Stimulated activated CD4-positive, alpha-beta T cell treated with anti-CD3 and anti-CD28 coated beads, TNF-alpha, amount 100 ng/mL, for 4 hours (primary cell): ENCODE results near the gene SF3B3.
"Not testable (repeated sequence)": the region's sequence is repeated elsewhere in the genome, so short reads cannot be mapped to it uniquely, and the experiment has no call there.

Source experiments
- DNase-seq, 3 experiments: peaks; one replicate each; pipeline ENCODE4 v3.0.0-alpha.2; 2020; ENCODE audit warnings: low read depth in 3 of 3

The SF3B3 gene

DNA sequence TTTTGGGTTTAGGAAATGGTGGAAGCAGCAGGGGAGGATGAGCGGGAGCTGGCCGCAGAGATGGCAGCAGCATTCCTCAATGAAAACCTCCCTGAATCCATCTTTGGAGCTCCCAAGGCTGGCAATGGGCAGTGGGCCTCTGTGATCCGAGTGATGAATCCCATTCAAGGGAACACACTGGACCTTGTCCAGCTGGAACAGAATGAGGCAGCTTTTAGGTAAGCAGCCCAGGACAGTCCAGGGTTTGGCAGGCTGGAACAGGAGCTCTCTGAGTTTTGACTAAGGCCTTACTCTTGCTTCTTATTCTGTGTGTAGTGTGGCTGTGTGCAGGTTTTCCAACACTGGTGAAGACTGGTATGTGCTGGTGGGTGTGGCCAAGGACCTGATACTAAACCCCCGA, 41.4 kb downstream of the SF3B3 start:
- no peak for DNase-seq

- DNase-seq, result no peak
These were observed 45.1 kb downstream of the SF3B3 start for GRCh38 chr16:70568601-70569237.

DNA sequence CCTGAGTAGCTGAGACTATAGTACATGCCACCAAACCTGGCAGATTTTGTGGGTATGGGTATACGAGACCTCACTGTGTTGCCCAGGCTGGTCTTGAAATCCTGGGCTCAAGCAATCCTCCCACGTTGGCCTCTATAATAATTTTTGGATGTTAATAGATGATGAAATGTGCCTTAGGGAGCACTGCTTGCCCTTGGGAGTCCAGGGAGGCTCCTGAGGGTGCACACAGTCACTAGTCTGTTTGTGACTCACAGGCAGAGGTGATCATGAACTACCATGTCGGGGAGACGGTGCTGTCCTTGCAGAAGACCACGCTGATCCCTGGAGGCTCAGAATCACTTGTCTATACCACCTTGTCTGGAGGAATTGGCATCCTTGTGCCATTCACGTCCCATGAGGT, 46.1 kb downstream of the SF3B3 start:
- no peak for DNase-seq

GRCh38 chr16:70570967-70571570, 47.5 kb downstream of the SF3B3 start:
- DNase-seq, result no peak

- no peak for DNase-seq
These were observed 48.0 kb downstream of the SF3B3 start for GRCh38 chr16:70571623-70572022.

DNA sequence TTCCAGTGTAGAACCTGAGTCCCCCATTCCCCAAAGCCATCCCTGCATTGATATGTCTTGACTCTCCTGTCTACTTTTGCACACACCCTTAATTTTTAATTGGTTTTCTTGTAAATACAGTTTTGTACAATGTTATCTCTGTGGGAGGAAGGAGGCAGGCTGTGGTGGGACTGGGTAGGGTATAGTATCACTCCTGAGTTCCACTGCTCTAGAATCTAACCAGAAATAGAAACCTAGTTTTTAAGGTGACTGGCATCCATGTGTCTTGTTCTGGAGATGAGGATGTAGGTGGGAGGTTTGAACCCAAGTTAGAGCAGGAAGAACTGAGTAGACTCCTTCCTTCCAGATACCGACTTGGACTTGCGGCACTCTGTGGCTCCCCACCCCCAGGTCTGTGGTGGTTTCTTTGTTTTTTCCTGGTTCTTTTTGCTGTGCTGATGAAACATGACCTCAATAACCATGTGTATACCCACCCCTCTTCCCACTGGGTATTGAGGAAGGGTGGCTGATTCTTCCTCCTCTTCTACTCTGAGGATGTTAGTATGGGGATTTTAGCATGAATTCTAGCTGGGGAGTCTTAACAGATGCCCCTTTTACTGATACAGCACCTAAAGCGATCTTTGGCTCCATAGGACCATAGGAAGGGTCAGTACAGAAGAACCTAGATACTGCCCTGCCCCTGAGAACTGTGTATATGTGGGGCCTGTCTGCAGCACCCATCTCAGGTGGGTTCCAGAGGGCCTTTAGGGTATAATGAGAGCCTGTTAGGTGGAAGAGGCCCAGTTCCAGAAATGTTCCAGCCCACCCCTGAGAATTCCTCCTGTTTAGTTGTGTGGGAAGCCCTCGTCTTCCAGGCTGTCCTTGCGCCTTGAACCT, 48.7 kb downstream of the SF3B3 start:
- DNase-seq, result no peak

DNA sequence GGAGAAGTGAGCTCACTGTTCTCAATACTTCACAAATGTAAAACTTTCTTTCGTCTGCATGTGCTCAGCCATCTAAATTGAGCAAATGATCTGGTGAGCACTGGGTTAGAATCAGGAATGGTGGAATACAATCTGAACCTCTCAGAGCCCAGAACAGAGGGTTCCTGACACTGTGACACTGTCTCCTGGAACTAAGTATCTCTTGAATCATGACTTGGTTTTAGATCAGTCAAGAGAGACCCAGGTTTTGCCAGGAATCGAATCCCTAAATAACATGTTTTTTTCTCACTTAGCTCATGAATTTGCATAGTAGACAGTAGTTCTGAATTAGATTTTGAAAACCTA, 49.3 kb downstream of the SF3B3 start:
- DNase-seq, result no peak

DNA sequence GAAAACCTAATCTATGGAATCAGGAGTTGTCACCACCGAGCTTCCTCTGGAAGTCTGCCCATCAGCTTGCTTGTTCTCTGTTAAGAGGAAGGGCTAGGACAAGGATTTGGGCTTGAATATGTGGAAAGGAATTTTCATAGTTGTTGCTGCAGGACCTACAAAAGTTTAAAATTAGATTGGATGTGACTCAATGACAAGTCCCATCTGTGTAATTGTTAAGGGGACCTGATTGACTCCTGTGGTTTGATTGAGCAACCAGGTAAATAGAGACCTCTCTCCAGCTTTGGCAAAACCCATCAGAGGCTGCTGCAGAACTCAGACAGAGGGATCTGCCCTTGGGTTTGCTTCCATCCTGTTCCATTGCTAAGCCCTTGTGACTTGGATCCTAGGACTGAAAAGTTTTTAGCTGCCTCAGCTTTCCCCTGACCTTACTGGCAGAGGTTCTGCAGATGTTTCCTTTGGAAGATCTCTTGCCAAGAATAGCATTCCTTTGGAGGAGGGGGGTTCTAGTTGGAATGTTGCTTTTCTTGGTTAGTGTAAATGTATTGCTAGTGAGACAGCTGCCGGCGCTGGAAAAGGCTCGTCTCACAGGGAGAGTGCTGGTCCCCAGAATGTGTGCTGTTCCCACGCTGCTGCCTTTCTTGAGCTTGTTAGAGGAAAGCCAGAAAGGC, 50.0 kb downstream of the SF3B3 start:
- DNase-seq, result no peak

DNA sequence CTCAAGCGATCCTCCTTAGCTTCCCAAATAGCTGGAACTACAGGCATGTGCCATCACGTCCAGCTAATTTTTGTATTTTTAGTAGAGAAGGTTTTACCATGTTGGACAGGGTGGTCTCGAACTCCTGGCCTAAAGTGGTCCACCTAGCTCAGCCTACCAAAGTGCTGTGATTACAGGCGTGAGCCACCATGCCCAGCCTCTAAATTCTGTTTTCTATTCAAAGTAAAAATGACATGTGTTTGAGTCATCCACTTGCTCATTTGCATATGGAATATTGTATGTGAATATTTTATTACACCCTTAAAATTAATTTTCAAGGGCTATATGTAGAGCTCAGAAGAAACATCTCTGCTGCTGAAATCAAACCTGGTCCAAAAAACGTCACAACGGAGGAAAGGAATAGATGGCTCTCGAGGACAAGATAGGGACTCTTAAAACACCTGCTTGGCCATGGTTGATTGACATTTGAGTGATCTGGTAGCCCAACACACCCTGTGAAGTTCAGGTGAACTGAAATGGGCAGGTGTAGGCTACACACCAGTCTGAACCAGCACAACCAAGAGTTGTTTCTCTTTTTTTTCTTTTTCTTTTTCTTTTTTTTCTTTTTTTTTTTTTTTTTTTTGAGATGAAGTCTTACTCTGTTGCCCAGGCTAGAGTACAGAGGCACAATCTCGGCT, 51.1 kb downstream of the SF3B3 start:
- DNase-seq, result no peak

DNA sequence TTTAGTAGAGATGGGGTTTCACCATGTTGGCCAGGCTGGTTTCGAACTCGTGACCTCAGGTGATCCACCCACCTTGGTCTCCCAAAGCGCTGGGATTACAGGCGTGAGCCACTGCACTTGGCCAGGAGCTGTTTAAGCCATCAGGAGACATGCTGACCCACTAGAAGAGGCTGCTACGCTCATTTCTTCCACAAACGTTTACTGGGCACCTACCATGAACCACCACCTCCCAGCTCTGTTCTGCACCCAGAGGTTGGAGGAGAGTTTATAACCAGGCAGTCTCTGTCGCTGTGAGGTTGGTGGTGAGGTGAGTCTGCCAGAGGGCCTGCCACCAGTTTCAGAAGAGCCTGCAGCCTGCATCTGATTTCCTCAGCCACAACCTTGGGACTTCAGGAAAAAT, 51.8 kb downstream of the SF3B3 start:
- no peak for DNase-seq

DNA sequence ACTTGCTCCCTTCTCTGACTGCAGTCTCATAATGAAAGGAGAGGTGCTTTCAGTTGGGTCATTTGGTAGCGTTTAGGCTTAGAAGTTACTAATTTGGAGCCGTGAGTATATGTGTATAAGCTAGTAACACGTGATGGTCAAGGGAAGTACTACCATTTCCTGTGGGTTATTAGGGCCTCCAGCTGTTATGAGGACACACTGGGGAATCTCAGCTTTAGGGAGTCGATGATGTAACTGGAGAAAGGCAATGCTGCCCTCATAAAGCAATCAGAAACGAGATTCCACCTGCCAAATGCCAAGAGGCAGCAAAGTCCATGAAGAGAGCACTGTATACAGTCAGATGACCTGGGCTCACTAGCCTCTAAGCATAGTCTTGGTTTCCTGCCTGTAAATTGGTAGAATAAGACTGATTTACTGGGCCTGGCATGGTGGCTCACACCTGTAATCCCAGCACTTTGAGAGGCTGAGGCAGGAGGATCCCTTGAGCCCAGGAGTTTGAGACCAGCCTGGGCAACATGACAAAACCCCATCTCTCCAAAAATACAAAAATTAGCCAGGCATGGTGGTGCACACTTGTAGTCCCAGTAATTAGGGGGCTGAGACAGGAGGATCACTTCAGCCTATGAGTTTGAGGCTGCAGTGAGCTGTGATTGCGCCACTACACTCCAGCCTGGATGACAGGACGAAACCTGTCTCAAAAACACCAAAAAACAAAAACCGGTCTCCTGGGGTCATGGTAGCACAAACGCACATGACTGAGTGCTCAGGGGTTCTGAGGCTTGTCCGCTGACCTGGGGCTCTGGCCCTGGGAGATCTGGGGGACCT, 53.0 kb downstream of the SF3B3 start:
- DNase-seq, result no peak

DNA sequence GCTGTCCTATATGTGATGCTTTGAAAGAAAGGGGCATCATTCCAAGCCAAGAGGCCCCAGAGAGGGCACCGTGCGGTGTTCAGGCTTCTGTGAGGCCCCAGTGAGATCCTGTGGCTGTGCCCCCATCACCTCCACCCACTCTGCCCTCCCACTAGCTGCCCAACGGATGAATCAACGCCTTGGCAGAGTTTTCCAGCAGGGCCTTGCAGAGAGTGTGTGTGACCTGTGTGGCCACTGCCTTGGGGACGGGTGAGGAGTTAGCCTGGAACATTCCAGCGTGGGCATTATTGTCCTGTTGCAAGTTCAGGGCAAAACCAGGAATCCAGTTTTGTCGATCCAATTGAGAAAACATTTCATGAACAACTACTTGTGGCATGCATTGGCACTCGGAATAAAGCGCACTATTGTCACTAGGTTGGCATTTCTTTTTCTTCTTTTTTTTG, 53.7 kb downstream of the SF3B3 start:
- DNase-seq, result no peak

DNA sequence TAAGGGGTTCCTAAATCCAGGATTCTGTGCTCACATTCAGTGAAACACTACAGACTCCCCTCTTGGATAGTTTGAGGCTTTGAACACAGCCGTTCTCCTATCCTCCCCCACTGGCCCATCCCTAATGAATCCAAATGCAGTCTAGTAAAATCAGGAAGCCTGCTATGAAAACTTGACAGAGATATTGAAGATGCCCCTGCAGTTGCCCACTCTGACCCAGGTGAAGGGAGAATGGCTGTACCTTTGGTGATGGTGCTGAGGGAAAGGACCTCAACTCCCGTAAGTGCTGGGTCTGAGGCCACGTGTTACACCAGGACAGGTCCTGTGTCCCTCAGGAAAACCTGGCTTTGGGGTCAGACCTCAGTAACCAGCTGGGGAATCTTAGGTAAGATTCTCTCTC, 54.4 kb downstream of the SF3B3 start:
- DNase-seq, result no peak

DNA sequence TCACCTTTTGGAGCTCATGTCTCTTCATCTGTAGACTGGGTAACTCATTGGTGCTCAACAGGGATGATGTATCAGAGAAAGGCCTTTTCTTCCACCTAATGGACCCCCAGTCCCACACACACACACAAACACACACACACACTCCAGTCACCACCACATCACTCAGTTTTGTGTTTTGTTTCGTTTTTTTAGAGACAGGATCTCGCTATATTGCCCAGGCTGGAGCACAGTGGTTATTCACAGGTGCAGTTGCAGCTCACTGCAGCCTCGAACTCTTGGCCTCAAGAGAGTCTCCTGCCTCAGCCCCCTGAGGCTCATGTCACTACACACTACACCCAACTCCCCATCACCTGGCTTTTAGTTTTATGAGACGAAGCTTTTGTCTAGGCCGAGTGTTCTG, 55.6 kb downstream of the SF3B3 start:
- no peak for DNase-seq

- no peak for DNase-seq
These were observed 56.3 kb downstream of the SF3B3 start for GRCh38 chr16:70579648-70580630.

GRCh38 chr16:70582280-70582978, 58.8 kb downstream of the SF3B3 start:
- no peak for DNase-seq

DNA sequence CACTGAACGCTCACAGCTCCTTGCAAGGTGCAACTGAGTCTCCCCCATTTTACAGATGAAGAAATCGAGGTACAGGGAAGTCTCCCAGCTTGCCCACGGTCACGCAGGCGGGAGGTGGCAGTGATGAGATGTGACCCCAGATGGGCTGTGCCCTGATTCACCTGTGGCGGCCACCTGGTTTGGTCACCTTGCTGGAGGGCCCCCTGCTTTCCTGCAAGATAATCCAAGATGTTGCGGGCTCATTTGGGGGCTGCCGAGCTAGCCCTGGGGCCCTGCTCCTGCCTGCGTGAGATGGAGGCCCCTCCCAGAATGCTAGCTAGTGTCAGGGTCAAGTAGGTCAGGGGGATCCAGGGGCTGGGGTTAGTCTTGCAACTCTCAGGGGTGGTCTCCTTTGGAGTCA, 63.1 kb downstream of the SF3B3 start:
- DNase-seq, result no peak

DNA sequence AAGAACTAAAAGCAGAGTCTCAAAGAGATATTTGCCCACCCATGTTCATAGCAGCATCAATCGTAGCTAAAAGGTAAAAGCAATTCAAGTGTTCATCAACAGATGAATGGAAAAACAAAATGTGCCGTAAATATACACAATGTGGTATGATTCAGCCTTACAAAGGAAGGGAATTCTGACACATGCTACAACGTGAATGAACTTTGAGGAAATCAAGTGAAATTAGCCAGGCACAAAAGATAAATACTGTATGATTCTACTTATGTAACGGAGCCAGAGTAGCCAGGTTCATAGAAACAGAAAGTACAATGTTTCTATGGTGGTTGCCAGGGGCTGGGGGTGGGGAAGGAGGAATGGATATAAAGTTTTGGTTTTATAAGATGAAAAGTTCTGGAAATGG, 64.9 kb downstream of the SF3B3 start:
- DNase-seq, result no peak

- not testable (repeated sequence) for DNase-seq
These were observed 65.8 kb downstream of the SF3B3 start for GRCh38 chr16:70589416-70589815.
